Suprapubic skin (tissue), 4 donors: ENCODE data around the gene NAALADL2. TPM values are rescaled to one million over a fixed set of nuclear protein-coding genes. Genes with fewer than 3 reads are reported as not detected.

Experiments used
- DNase-seq, 2 donors: peaks; one replicate each; pipeline ENCODE4 v3.0.0-alpha.2; 2019; ENCODE audit warnings: low spot score in 2 of 2
- H3K27ac ChIP-seq: fragments of 200-600 bp; sonication (generic); one replicate; pipeline ENCODE4 v1.5.1; 2019
- H3K27me3 ChIP-seq: fragments of 200-600 bp; sonication (generic); one replicate; pipeline ENCODE4 v1.5.1; 2019
- H3K36me3 ChIP-seq: fragments of 200-600 bp; sonication (generic); one replicate; pipeline ENCODE4 v1.5.1; 2019
- H3K4me1 ChIP-seq: fragments of 200-600 bp; sonication (generic); one replicate; pipeline ENCODE4 v1.5.1; 2019
- H3K4me3 ChIP-seq: fragments of 200-600 bp; sonication (generic); one replicate; pipeline ENCODE4 v1.5.1; 2019; ENCODE audit warnings: mild to moderate bottlenecking
- H3K9me3 ChIP-seq: fragments of 200-600 bp; sonication (generic); one replicate; pipeline ENCODE4 v1.5.1; 2019
- CTCF ChIP-seq, 2 donors: fragments of 200-600 bp in 1 of 2; fragments of 450-650 bp in 1 of 2; sonication (generic) in 1 of 2; IDR thresholded peaks; one replicate each; pipeline ENCODE4 v1.5.1; 2016 to 2019; ENCODE audit warnings: antibody characterized with exemption in 2 of 2, mild to moderate bottlenecking in 1 of 2, moderate library complexity in 1 of 2
- EP300 ChIP-seq: sonication (generic); formaldehyde crosslinking; IDR thresholded peaks from one replicate; pipeline ENCODE4 v1.6.1; 2017; ENCODE audit warnings: antibody characterized with exemption
- POLR2A ChIP-seq, 2 donors: fragments of 450-650 bp; IDR thresholded peaks; one replicate each; pipeline ENCODE4 v1.6.1; 2017; ENCODE audit warnings: antibody characterized with exemption in 2 of 2, mild to moderate bottlenecking in 2 of 2, moderate library complexity in 2 of 2
- POLR2AphosphoS5 ChIP-seq, 3 donors: sonication (generic); formaldehyde crosslinking; IDR thresholded peaks; one replicate each; pipeline ENCODE4 v1.6.1; 2017; ENCODE audit warnings: antibody characterized with exemption in 3 of 3
- WGBS: methylation state at CpG from one replicate; pipeline ENCODE4 v1.1.5; 2018; 5-methylcytosine and 5-hydroxymethylcytosine counted together
- total RNA-seq, 4 donors: library from RNA; depleted of rRNA; stranded (reverse); fragments of >200 nt; gene quantifications; one replicate each; pipeline ENCODE4 v1.1.0, GENCODE V29; 2016

NAALADL2 gene
- total RNA-seq, 4 donors from 2014 or later = 4.0 to 10.5 (median 8.5) TPM

DNA sequence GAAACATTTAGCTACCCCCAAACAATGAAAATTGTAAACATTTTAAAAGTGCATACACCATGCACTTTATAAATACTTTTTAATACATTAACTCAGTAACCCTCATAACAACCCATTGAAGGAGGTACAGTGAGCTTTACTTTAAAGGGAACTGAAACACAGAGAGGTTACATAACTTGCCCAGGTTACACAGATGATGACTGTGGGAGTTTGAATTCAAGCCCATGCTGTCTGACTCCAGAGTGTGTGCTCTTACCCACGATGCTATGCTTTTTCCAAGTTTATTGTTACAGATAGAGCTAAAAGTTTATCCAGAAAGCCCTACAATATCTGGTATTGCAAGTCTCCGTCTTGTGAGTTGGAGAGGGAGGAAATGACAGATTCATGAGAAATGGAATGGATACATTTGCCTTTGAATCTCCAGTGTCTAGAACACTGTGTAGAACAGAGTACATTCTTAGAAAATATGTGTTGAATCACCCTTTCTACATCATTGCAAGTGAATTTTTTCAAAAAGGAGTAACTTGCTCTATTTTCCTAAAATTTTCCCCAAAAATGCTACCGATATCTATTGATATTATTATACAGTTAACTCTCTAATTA is 428.3 kb downstream of the NAALADL2 start:
- no peaks in the 10 kb centered on the region for H3K27me3 ChIP-seq
- no peaks in the 10 kb centered on the region for H3K36me3 ChIP-seq
- no peaks in the 10 kb centered on the region for H3K4me1 ChIP-seq
- no peak for DNase-seq
- H3K4me3 ChIP-seq = no peak overlapping the region
- no peaks in the 10 kb centered on the region for H3K9me3 ChIP-seq
- TF ChIP-seq CTCF (IDR thresholded peaks at IDR 0.05) (no peak), POLR2A (IDR thresholded peaks at IDR 0.05) (no peak), POLR2AphosphoS5 (IDR thresholded peaks at IDR 0.05) (no peak), EP300 (no peak)
- H3K27ac ChIP-seq = no peak overlapping the region
- 92% methylated on average over 3 of the region's 3 CpGs for WGBS

DNA sequence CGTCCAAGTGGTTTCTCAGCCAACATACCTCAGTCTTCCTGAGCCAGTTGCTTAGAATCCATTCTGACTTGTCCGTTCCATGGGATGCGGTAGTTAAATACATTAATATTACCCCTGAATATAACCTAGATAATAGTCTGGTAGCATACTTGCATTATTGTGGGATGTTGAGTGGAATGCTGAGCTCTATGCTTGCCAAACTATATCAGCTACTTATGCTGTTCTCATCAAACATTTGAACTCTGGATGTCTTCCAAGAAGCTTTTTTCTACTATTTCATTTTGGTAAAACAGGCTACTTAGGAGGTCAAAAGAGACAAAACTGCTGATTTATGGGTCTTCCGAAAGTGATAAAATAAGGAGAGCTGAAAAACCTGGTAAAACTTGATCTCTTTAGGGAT is 429.5 kb downstream of the NAALADL2 start:
- no peaks in the 10 kb centered on the region for H3K27me3 ChIP-seq
- no peak for TF ChIP-seq POLR2A (IDR thresholded peaks at IDR 0.05)
- TF ChIP-seq CTCF (IDR thresholded peaks at IDR 0.05) = no peak
- no peak for TF ChIP-seq POLR2AphosphoS5 (IDR thresholded peaks at IDR 0.05)
- no peak for TF ChIP-seq EP300
- 84% methylated on average over 4 of the region's 4 CpGs for WGBS
- no peaks in the 10 kb centered on the region for H3K9me3 ChIP-seq
- no peaks in the 10 kb centered on the region for H3K4me1 ChIP-seq
- DNase-seq = no peak
- no peak overlapping the region for H3K27ac ChIP-seq
- H3K36me3 ChIP-seq = no peaks in the 10 kb centered on the region
- H3K4me3 ChIP-seq = no peak overlapping the region

DNA sequence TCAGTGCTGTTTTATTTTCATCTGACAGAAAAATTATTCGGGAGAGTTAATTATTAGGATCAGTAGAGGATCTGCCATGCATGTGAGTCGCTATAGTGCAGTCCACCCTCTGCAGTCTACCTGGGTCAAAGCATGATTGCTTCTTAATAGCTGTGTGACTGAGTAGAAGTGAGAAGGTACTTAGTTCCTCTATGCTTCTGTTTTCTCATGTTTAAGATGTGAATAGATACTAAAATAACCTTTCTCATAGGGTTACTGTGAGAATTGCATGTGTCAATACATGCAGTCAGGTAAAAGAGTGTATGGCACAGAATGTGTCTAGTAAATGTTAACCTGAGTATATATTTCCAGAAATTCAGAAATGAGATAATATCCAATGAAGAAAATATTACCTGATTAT is 435.7 kb downstream of the NAALADL2 start:
- 67% methylated on average over 2 of the region's 2 CpGs for WGBS
- no peak for DNase-seq
- H3K27ac ChIP-seq = no peak overlapping the region
- no peaks in the 10 kb centered on the region for H3K4me1 ChIP-seq
- H3K27me3 ChIP-seq = no peaks in the 10 kb centered on the region
- no peaks in the 10 kb centered on the region for H3K9me3 ChIP-seq
- no peak for TF ChIP-seq POLR2A (IDR thresholded peaks at IDR 0.05)
- no peak for TF ChIP-seq CTCF (IDR thresholded peaks at IDR 0.05)
- TF ChIP-seq EP300 = no peak
- no peak for TF ChIP-seq POLR2AphosphoS5 (IDR thresholded peaks at IDR 0.05)
- H3K4me3 ChIP-seq = no peak overlapping the region
- H3K36me3 ChIP-seq = no peaks in the 10 kb centered on the region

GRCh38 chr3:175295248-175296130 is 436.4 kb downstream of the NAALADL2 start:
- H3K4me1 ChIP-seq = no peaks in the 10 kb centered on the region
- H3K4me3 ChIP-seq = no peak overlapping the region
- no peaks in the 10 kb centered on the region for H3K9me3 ChIP-seq
- no peaks in the 10 kb centered on the region for H3K36me3 ChIP-seq
- WGBS = 53% methylated on average over 4 of the region's 4 CpGs
- H3K27ac ChIP-seq = no peak overlapping the region
- no peak for DNase-seq
- H3K27me3 ChIP-seq = no peaks in the 10 kb centered on the region
- no peak for TF ChIP-seq EP300
- TF ChIP-seq CTCF (IDR thresholded peaks at IDR 0.05) = no peak
- no peak for TF ChIP-seq POLR2AphosphoS5 (IDR thresholded peaks at IDR 0.05)

- Histone ChIP-seq H3K4me3 (no peak overlapping the region), H3K27me3 (no peaks in the 10 kb centered on the region), H3K36me3 (no peaks in the 10 kb centered on the region), H3K4me1 (no peaks in the 10 kb centered on the region), H3K27ac (no peak overlapping the region), H3K9me3 (no peaks in the 10 kb centered on the region)
- TF ChIP-seq CTCF (IDR thresholded peaks at IDR 0.05) (no peak), POLR2A (IDR thresholded peaks at IDR 0.05) (no peak), POLR2AphosphoS5 (IDR thresholded peaks at IDR 0.05) (no peak), EP300 (no peak)
- 81% methylated on average over 2 of the region's 2 CpGs for WGBS
- DNase-seq = no peak
These were observed 438.1 kb downstream of the NAALADL2 start for GRCh38 chr3:175297216-175297615.
